K562 treated with DMSO at 1 percent for 24 hours (cell line): ENCODE data around the gene CEBPA. TPM values are rescaled to one million over a fixed set of nuclear protein-coding genes. Genes with fewer than 3 reads are reported as not detected.

ENCODE experiments used
- total RNA-seq: library from RNA; unstranded; fragments of 300-600 nt; gene quantifications from 2 replicates; pipeline ENCODE4 v1.2.3, GENCODE V29; 2022; ENCODE audit warnings: low read depth; ENCODE audit not compliant: insufficient read depth

The CEBPA gene
- total RNA-seq = 2.0 and 3.5 TPM in 2 replicates

DNA sequence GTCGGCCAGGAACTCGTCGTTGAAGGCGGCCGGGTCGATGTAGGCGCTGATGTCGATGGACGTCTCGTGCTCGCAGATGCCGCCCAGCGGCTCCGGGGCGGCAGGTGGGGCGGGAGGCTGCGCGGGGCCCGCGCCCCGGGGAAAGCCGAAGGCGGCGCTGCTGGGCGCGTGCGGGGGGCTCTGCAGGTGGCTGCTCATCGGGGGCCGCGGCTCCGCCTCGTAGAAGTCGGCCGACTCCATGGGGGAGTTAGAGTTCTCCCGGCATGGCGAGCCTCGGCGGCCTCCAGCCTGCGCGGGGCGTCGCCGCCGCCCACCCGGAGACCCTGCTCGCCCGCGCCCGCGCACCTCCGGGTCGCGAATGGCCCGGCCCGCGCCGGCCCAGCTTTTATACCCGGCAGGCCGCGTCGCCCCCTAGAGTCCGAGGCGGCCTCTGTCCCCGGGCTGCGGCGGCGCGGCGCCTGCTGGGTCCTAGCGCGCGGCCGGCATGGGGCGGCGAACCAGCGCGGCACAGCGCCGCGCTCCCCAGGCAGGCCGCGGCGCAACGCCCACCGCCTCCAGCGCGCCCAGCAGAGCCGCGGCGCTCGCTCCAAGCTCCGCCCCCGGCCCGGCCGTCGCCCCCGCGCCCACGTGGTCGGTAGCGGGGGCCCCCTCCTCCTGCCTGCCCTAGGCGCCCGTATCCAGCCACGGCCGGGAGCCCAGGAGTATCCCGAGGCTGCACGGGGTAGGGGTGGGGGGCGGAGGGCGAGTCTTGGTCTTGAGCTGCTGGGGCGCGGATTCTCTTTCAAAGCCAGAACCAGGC, at the start of gene CEBPA:
TSS of gene CEBPA (minus strand) at position 360 of the 799 bp plus-strand sequence. CDS start at position 240, 120 bp downstream.

Other genes starting within 250 kb of the CEBPA start
- gene RHPN2, start 237.6 kb downstream of the CEBPA start, total RNA-seq = 6.0 and 7.2 TPM in 2 replicates
- gene GPATCH1, start 221.4 kb downstream of the CEBPA start, total RNA-seq = 5.1 and 6.7 TPM in 2 replicates
- 0.49 TPM in 1 of 2 replicates, not detected in the other for gene WDR88, start 170.4 kb downstream of the CEBPA start, total RNA-seq
- gene LRP3, start 108.2 kb downstream of the CEBPA start, total RNA-seq = not detected in 2 replicates
- gene SLC7A10, start 76.7 kb downstream of the CEBPA start, total RNA-seq = not detected in 2 replicates
- gene CEBPG, start 71.2 kb upstream of the CEBPA start, total RNA-seq = 37.0 and 40.8 TPM in 2 replicates
- gene PEPD, start 219.3 kb upstream of the CEBPA start, total RNA-seq = 68.1 and 69.0 TPM in 2 replicates